ENCODE data around the gene MKRN2. TPM values are rescaled to one million over a fixed set of nuclear protein-coding genes. Genes with fewer than 3 reads are reported as not detected.

Gene MKRN2
- polyA plus RNA-seq, 3 donors, result 18.2 to 30.9 (median 29.6) TPM

- Histone ChIP-seq H3K4me2 (replicated peaks; ENCODE audit: extremely low read depth, low read length, poor library complexity, severe bottlenecking) (no peak overlapping the region), H4K20me1 (ENCODE audit: insufficient read depth, low read length) (peaks cover 18% of the 10 kb centered on the region), H3K4me1 (ENCODE audit: control insufficient read depth in 1 of 2, insufficient read depth in 2 of 2, low read length in 2 of 2) (no peaks in the 10 kb centered on the region), H3K27ac (ENCODE audit: low read depth in 1 of 2, low read length in 2 of 2) (no peak overlapping the region), H3K9ac (ENCODE audit: insufficient read depth, low read length, poor library complexity, severe bottlenecking) (no peak overlapping the region), H3K9me3 (replicated peaks in 1 of 2; ENCODE audit: control insufficient read depth in 1 of 2, insufficient read depth in 1 of 2, low read length in 2 of 2) (no peaks in the 10 kb centered on the region), H3K36me3 (replicated peaks in 1 of 2; ENCODE audit: control insufficient read depth in 1 of 2, insufficient read depth in 2 of 2, low read length in 2 of 2) (peaks cover 72 to 93% of the 10 kb centered on the region in 2 donors), H3K4me3 (replicated peaks in 1 of 3; ENCODE audit: low read depth in 2 of 3, low read length in 3 of 3) (no peak overlapping the region), H3K79me2 (ENCODE audit: insufficient read depth, low read length) (peaks cover 15% of the 10 kb centered on the region), H3K27me3 (ENCODE audit: control insufficient read depth in 2 of 2, insufficient read depth in 2 of 2, low read length in 2 of 2) (no peaks in the 10 kb centered on the region), H2AFZ (ENCODE audit: insufficient read depth, low read depth, low read length, poor library complexity, severe bottlenecking) (no peak overlapping the region)
- no peak for TF ChIP-seq CTCF (IDR thresholded peaks at IDR 0.05)
- over 99% methylated on average over 11 of the region's 11 CpGs for WGBS (ENCODE audit: insufficient coverage)
- no peaks in the 10 kb centered on the region for H3K27me3 Mint-ChIP-seq (ENCODE audit: low read depth in 3 of 3)
- peaks cover 74 to 88% of the 10 kb centered on the region in 2 donors for H3K36me3 Mint-ChIP-seq
- H3K4me3 Mint-ChIP-seq, result no peak overlapping the region
- peaks cover 6% of the 10 kb centered on the region for H3K4me1 Mint-ChIP-seq
- intact Hi-C loops (cut with micrococcal nuclease), result no loop called here
- no peak for DNase-seq
- H3K9me3 Mint-ChIP-seq, result peaks cover 0 to under 1% (median 0%) of the 10 kb centered on the region in 7 donors
- peak overlapping the region in 1 of 7 donors; percentile 20 for H3K27ac Mint-ChIP-seq
Observed at GRCh38 chr3:12571986-12572385, 15.1 kb downstream of the MKRN2 start.

GRCh38 chr3:12574131-12574530 is 17.2 kb downstream of the MKRN2 start:
- H4K20me1 ChIP-seq (ENCODE audit: insufficient read depth, low read length), result no peaks in the 10 kb centered on the region
- peak overlapping the region in 2 of 7 donors; percentile 1 to 58 for H3K27ac Mint-ChIP-seq
- peaks cover 86 to 99% of the 10 kb centered on the region in 2 donors for H3K36me3 ChIP-seq (replicated peaks in 1 of 2; ENCODE audit: control insufficient read depth in 1 of 2, insufficient read depth in 2 of 2, low read length in 2 of 2)
- H3K4me1 Mint-ChIP-seq, result no peaks in the 10 kb centered on the region
- no peaks in the 10 kb centered on the region for H3K27me3 ChIP-seq (ENCODE audit: control insufficient read depth in 2 of 2, insufficient read depth in 2 of 2, low read length in 2 of 2)
- no peaks in the 10 kb centered on the region for H3K27me3 Mint-ChIP-seq (ENCODE audit: low read depth in 3 of 3)
- 98% methylated on average over 6 of the region's 6 CpGs for WGBS (ENCODE audit: insufficient coverage)
- no peak overlapping the region for H3K4me2 ChIP-seq (replicated peaks; ENCODE audit: extremely low read depth, low read length, poor library complexity, severe bottlenecking)
- no peaks in the 10 kb centered on the region for H3K79me2 ChIP-seq (ENCODE audit: insufficient read depth, low read length)
- H3K9me3 Mint-ChIP-seq, result peaks cover 0 to 1% (median 0%) of the 10 kb centered on the region in 7 donors
- no peak overlapping the region for H3K4me3 ChIP-seq (replicated peaks in 1 of 3; ENCODE audit: low read depth in 2 of 3, low read length in 3 of 3)
- H2AFZ ChIP-seq (ENCODE audit: insufficient read depth, low read depth, low read length, poor library complexity, severe bottlenecking), result no peak overlapping the region
- no peak for DNase-seq
- intact Hi-C loops (cut with micrococcal nuclease), result no loop called here
- no peak overlapping the region for H3K27ac ChIP-seq (ENCODE audit: low read depth in 1 of 2, low read length in 2 of 2)
- H3K36me3 Mint-ChIP-seq, result peaks cover 82 to 99% of the 10 kb centered on the region in 2 donors
- no peaks in the 10 kb centered on the region for H3K9me3 ChIP-seq (replicated peaks in 1 of 2; ENCODE audit: control insufficient read depth in 1 of 2, insufficient read depth in 1 of 2, low read length in 2 of 2)
- H3K9ac ChIP-seq (ENCODE audit: insufficient read depth, low read length, poor library complexity, severe bottlenecking), result no peak overlapping the region
- TF ChIP-seq CTCF (IDR thresholded peaks at IDR 0.05), result no peak
- H3K4me3 Mint-ChIP-seq, result no peak overlapping the region
- no peaks in the 10 kb centered on the region for H3K4me1 ChIP-seq (ENCODE audit: control insufficient read depth in 1 of 2, insufficient read depth in 2 of 2, low read length in 2 of 2)
